Heart right ventricle (tissue), 16 donors: Measurements from ENCODE around the gene SYNGR4. TPM values are rescaled to one million over a fixed set of nuclear protein-coding genes. Genes with fewer than 3 reads are reported as not detected.

Source experiments
- ATAC-seq, 8 donors: fragments of 200-7000 bp; cut with Tn5 transposase; one replicate each; pipeline ENCODE4 v1.9.1; 2020; ENCODE audit warnings: mild to moderate bottlenecking in 8 of 8, moderate library complexity in 8 of 8, moderate number of reproducible peaks in 1 of 8
- DNase-seq, 2 donors: peaks; one replicate each; pipeline ENCODE4 v3.0.0-alpha.2; 2020
- H3K27ac ChIP-seq, 10 donors: fragments of 200-600 bp; sonication (generic) in 2 of 10; one replicate each; pipeline versions ENCODE4 v1.5.0 to v1.8.0; 2020 to 2022; ENCODE audit warnings: mild to moderate bottlenecking in 3 of 10
- H3K27me3 ChIP-seq, 7 donors: fragments of 200-600 bp; one replicate each; pipeline ENCODE4 v1.8.0; 2021 to 2022; ENCODE audit warnings: mild to moderate bottlenecking in 2 of 7
- H3K36me3 ChIP-seq, 9 donors: fragments of 200-600 bp; sonication (generic) in 1 of 9; one replicate each; pipeline versions ENCODE4 v1.5.0 to v1.8.0; 2020 to 2022; ENCODE audit warnings: mild to moderate bottlenecking in 2 of 9
- H3K4me1 ChIP-seq, 9 donors: fragments of 200-600 bp; sonication (generic) in 1 of 9; one replicate each; pipeline versions ENCODE4 v1.5.0 to v1.8.0; 2020 to 2022; ENCODE audit warnings: mild to moderate bottlenecking in 4 of 9
- H3K4me3 ChIP-seq, 10 donors: fragments of 200-600 bp; sonication (generic) in 2 of 10; one replicate each; pipeline versions ENCODE4 v1.5.0 to v1.8.0; 2020 to 2022; ENCODE audit warnings: mild to moderate bottlenecking in 7 of 10, moderate library complexity in 2 of 10
- H3K9me3 ChIP-seq, 11 donors: fragments of 200-600 bp in 10 of 11; sonication (generic) in 2 of 11; one replicate each; pipeline versions ENCODE4 v1.5.0 to v1.8.0; 2013 to 2022; ENCODE audit warnings: mild to moderate bottlenecking in 2 of 11, control low read depth in 1 of 11, moderate library complexity in 1 of 11
- CTCF ChIP-seq, 9 donors: fragments of 200-600 bp; sonication (generic) in 2 of 9; IDR thresholded peaks; one replicate each; pipeline versions ENCODE4 v1.5.0 to v1.8.0; 2021 to 2022; ENCODE audit warnings: antibody characterized with exemption in 9 of 9, mild to moderate bottlenecking in 5 of 9, moderate library complexity in 1 of 9
- WGBS, 2 donors: extraction: QIAGEN DNeasy Blood & Tissue Kit; methylation state at CpG; one replicate each; pipeline ENCODE4 v1.1.7; 2013; ENCODE audit warnings: inconsistent platforms in 1 of 2; 5-methylcytosine and 5-hydroxymethylcytosine counted together
- intact Hi-C, 10 donors: fragments of 100-400 bp; cut with DNase I; formaldehyde crosslinking; loops; one replicate each; pipeline versions ENCODE4 v1.11.1 to v1.14.2; 2022
- polyA plus RNA-seq, 2 donors: library from polyadenylated mRNA; stranded (reverse); fragments of 200-250 nt; gene quantifications; one replicate each; pipeline ENCODE4 v1.2.3, GENCODE V29; 2013
- total RNA-seq, 10 donors: library from RNA; stranded (reverse); fragmentation: NEBNext Ultra II Directional in 3 of 10; extraction: Animal tissue kit (Norgen Biotek cat#: 25700) in 3 of 10; gene quantifications; one replicate each; pipeline versions ENCODE4 v1.2.1 to v1.2.4, GENCODE V29; 2021 to 2023
- donor health status: Arrhythmogenic right ventricular cardiomyopathy.
- donor health status: ischemic (EF 13 %, LVEDD 7.1; RV severe dilation, severe dysfunction).
- donor health status: healthy with polysubstance abuse.
- donor health status: DM: no; HTN: yes; CAD: no.
- donor health status: DM: no; HTN: no; CAD: no.
- donor health status: ischemic (EF 25% LVEDD 6.9; RV normal size, moderate dysfunction).
- donor health status: ischemic (EF 25% LVEDD 5.7; RV mildly dilated, moderate dysfunction).
- donor health status: healthy.
- donor health status: DM: yes; HTN: yes; CAD: no.
- donor health status: Ischemic cardiomyopathy.
- donor health status: ischemic (EF 35%, LVEDD 5.7; RV mildly dilated, moderate dysfunction).
- donor health status: nonischemic (EF 11% LVEDD 7.7; RV severe dilation, severe dysfunction).
- donor health status: DM: yes; HTN: yes; CAD: no.
- donor health status: PGD.
- donor health status: ischemic (EF 29% LVEDD 5.4; RV normal size, mild dysfunction).
- donor health status: nonischemic (EF 23%, LVEDD 6.1; RV moderate dilation, normal function).

SYNGR4 gene
- total and polyA plus RNA-seq, 12 donors = not detected

DNA sequence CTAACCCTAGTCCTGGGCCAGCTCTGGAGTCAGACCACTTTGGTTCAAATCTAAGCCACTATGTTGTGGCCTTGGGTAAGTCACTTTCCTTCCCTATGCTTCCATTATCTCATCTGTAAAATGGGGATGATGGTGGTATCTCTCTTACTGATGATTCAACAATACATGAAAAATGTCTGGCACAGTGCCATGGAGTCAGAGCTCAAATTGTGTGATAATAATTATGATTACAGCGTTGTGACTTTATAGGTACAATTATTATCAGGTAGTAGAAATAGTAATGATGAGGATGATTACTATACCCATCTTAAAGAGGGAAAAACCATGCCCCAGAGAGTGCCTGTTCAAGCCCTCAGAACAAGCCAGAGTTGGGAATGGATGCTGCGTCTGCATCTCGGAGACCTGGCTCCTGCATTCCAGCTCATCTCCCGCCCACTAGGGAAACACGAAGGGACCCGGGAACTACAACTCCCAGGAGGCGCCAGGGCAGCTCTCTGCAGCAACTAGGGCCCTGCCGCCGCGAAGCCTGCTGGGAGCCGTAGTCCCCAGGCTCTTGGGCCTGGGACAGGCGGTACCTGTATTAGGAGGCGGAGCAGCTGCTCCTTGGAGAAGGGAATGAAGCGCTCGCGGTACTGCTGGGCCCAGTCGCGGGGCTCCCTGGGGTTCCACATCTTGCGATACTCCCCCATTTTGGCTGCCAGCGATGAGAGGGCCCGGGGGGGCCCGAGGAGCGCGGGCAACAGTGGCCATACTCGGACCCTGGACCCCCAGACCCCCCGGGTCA, 1.3 kb upstream of the SYNGR4 start:
- ATAC-seq = peak; percentile 86 to 96 (median 92)
- TF ChIP-seq CTCF (IDR thresholded peaks at IDR 0.05) = peak in 1 of 9 donors; percentile 18
- intact Hi-C loops = loop anchor here in 3 of 10 donors (2.0 to 5.0 kb wide), 3 partner anchors 36 to 106 kb away; partner anchors contain the start of genes CYTH2 (in 1 of the 3) and EMP3 (in 1 of the 3)
- Histone ChIP-seq H3K27me3 (no peaks in the 10 kb centered on the region), H3K4me3 (peak overlapping the region; percentile 47 to 86 (median 68)), H3K27ac (peak overlapping the region; percentile 87 to 99 (median 96)), H3K36me3 (peaks cover 0 to 29% (median 0%) of the 10 kb centered on the region in 9 donors), H3K9me3 (no peaks in the 10 kb centered on the region), H3K4me1 (peaks cover 0 to 16% (median 5%) of the 10 kb centered on the region in 9 donors)
- WGBS, 2 donors = 3 to 4% methylated on average over 26 of the region's 26 CpGs
- peak; percentile 95 to 96 for DNase-seq

DNA sequence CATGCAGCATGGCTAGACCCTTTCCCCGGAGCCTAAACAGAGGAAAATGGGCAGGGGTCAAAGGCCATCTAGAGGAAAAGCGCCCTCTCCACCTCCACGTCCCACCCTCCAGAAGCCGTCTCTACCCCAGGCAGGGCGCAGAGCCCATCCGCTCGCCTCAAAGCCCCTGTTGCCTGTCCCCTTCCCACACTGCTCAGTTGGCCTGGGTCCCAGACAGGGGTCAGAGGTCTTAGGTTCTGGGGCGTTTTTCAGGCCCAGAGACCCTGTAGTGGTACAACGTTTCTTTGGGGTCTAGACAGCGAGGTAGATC, 712 bp upstream of the SYNGR4 start:
- Histone ChIP-seq H3K36me3 (peaks cover 0 to 26% (median 0%) of the 10 kb centered on the region in 9 donors), H3K4me3 (peak overlapping the region; percentile 47 to 86 (median 68)), H3K27me3 (no peaks in the 10 kb centered on the region), H3K27ac (peak overlapping the region; percentile 87 to 99 (median 96)), H3K4me1 (peaks cover 0 to 16% (median 5%) of the 10 kb centered on the region in 9 donors), H3K9me3 (no peaks in the 10 kb centered on the region)
- no peak for TF ChIP-seq CTCF (IDR thresholded peaks at IDR 0.05)
- DNase-seq = no peak
- intact Hi-C loops = loop anchor here in 3 of 10 donors (2.0 to 5.0 kb wide), 3 partner anchors 36 to 105 kb away; partner anchors contain the start of genes CYTH2 (in 1 of the 3) and EMP3 (in 1 of the 3)
- ATAC-seq = peak in 7 of 8 donors; percentile 2 to 38 (median 15)
- WGBS, 2 donors = 0 to 2% methylated on average over 10 of the region's 10 CpGs

DNA sequence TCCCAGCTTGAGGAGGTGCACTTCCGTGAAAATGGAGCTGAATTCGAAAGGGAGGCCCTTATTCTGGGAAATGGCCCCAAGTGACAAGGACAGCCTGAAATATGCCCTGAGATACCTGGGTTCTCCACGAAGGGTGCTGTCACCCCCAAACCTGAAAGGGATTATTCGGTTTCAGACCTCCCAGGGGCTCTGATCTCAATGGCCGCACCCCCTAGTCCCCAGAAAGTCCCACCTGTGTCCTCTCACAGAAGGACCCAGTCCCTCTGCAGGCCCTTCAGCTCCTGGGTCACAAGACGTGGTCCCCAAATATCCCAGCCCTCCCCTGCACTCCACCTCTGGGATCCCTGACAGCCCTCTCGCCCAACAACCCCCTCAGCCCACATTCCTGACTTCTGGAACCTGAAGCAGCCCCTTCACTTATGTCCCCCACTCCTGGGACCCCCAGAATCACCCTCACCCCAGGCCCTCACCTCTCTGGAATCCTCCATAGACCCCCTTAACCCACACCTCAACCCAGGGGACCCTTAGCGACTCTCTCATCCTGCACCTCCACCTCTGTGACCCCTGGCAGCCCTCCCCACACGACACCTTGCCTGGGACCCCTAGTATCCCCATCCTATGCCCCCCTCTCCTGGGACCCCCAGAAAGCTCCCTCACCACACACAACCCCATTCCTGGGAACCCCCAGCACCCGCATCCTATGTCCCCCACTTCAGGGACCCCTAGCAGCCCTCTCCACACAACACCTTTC, 606 bp downstream of the SYNGR4 start:
- Histone ChIP-seq H3K27me3 (no peaks in the 10 kb centered on the region), H3K27ac (peak overlapping the region in 8 of 10 donors; percentile 19 to 99 (median 94)), H3K36me3 (peaks cover 0 to 16% (median 0%) of the 10 kb centered on the region in 9 donors), H3K4me3 (peak overlapping the region in 9 of 10 donors; percentile 4 to 86 (median 64)), H3K9me3 (no peaks in the 10 kb centered on the region), H3K4me1 (peaks cover 0 to 16% (median 5%) of the 10 kb centered on the region in 9 donors)
- intact Hi-C loops = loop anchor here in 3 of 10 donors (5.0 kb wide), 2 partner anchors 37 to 42 kb away; partner anchors contain the start of gene EMP3 (in 1 of the 3)
- DNase-seq (peak in 1 of 2 donors; percentile 16), ATAC-seq (no peak)
- 67 to 71% methylated on average over 10 of the region's 10 CpGs for WGBS, 2 donors
- TF ChIP-seq CTCF (IDR thresholded peaks at IDR 0.05) = no peak

- intact Hi-C loops = no loop called here
Measured at GRCh38 chr19:48365602-48366001, 1.4 kb downstream of the SYNGR4 start.

More at GRCh38 chr19:48365602-48366001, 1.4 kb downstream of the SYNGR4 start:
- no peak overlapping the region for H3K4me3 ChIP-seq
- H3K4me1 ChIP-seq = peaks cover 0 to 16% (median 5%) of the 10 kb centered on the region in 9 donors
- WGBS, 2 donors = 89 to 92% methylated on average over 10 to 11 of the region's 11 CpGs
- no peak for DNase-seq
- no peak overlapping the region for H3K27ac ChIP-seq
- H3K27me3 ChIP-seq = no peaks in the 10 kb centered on the region
- ATAC-seq = no peak
- H3K9me3 ChIP-seq = no peaks in the 10 kb centered on the region
- no peak for TF ChIP-seq CTCF (IDR thresholded peaks at IDR 0.05)
- H3K36me3 ChIP-seq = peaks cover 0 to 9% (median 0%) of the 10 kb centered on the region in 9 donors
